Activated T-cell treated with anti-CD3 and anti-CD28 coated beads, Interleukin-2, amount 50 U/mL, for 4 hours (primary cell): ENCODE measurements around the gene MAN2A2. TPM values are rescaled to one million over a fixed set of nuclear protein-coding genes. Genes with fewer than 3 reads are reported as not detected.

Source experiments
- ATAC-seq, 2 donors: fragments of 200-7000 bp; cut with Tn5 transposase; one replicate each; pipeline ENCODE4 v1.10.0; 2021
- DNase-seq: peaks from one replicate; pipeline ENCODE4 v3.0.0-alpha.2; 2020
- H3K27me3 Mint-ChIP-seq: one replicate; pipeline ENCODE4 v1.8.0; 2021; ENCODE audit warnings: low read depth, mixed read lengths
- H3K36me3 Mint-ChIP-seq: one replicate; pipeline ENCODE4 v1.8.0; 2022; ENCODE audit warnings: mixed read lengths; ENCODE audit not compliant: insufficient read depth
- H3K4me1 Mint-ChIP-seq: one replicate; pipeline ENCODE4 v1.8.0; 2021; ENCODE audit warnings: low read depth, mixed read lengths
- H3K4me3 Mint-ChIP-seq: one replicate; pipeline ENCODE4 v1.8.0; 2021; ENCODE audit warnings: mild to moderate bottlenecking, moderate library complexity, mixed read lengths
- H3K9me3 Mint-ChIP-seq: one replicate; pipeline ENCODE4 v1.8.0; 2021; ENCODE audit warnings: mixed read lengths
- total RNA-seq, 3 donors: library from RNA; stranded (reverse); gene quantifications; one replicate each; pipeline ENCODE4 v1.2.1, GENCODE V29; 2021

The MAN2A2 gene
- total RNA-seq, 3 donors from 2014 or later = 93.2 to 124 (median 122) TPM

DNA sequence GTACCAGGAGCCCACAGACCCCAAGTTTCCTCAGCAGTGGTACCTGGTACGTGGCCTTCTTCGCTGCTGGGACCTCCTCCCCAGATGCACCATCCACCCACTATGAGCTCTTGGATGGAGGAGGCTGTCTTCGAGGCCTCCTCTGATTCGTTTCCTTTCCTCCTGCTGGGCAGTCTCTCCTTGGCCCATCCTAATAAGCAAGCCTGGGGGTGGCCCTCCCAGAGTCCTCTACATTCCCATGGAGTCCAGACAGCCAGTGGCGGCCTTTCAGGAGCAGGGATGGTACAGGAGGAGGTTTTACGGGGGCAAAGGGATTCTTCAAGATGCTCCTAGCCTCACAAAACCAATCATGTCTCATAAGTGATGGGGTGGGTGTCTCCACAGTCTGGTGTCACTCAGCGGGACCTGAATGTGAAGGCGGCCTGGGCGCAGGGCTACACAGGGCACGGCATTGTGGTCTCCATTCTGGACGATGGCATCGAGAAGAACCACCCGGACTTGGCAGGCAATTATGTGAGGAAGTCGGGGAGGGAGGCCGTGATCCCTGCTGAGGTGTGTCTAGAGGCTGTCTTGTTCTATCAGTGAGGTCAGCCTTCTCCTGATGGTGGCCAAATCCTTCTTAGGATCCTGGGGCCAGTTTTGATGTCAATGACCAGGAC, 26.5 kb upstream of the MAN2A2 start:
- peaks cover 25% of the 10 kb centered on the region for H3K4me1 Mint-ChIP-seq
- no peaks in the 10 kb centered on the region for H3K27me3 Mint-ChIP-seq
- H3K4me3 Mint-ChIP-seq = no peak overlapping the region
- H3K36me3 Mint-ChIP-seq = peaks cover 33% of the 10 kb centered on the region
- no peaks in the 10 kb centered on the region for H3K9me3 Mint-ChIP-seq
- ATAC-seq (no peak), DNase-seq (no peak)

DNA sequence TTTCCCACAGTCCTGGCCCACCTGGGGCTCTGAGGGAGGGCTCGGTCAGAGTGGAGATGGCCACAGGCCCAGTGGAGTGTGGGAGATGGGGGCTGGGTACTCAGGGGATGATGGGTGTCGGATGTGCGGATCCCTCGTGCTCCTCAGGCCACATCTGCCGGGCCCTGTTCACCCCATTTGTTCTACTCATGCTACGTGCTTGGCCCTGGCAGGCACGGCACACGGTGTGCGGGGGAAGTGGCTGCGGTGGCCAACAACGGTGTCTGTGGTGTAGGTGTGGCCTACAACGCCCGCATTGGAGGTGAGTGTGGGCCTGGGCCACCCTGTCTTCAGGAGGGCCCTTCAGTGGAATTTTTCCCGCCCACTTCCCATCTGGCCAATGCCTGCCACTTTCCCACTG, 25.8 kb upstream of the MAN2A2 start:
- Mint-ChIP-seq H3K4me1 (peaks cover 23% of the 10 kb centered on the region), H3K9me3 (no peaks in the 10 kb centered on the region), H3K27me3 (no peaks in the 10 kb centered on the region), H3K36me3 (peaks cover 33% of the 10 kb centered on the region), H3K4me3 (no peak overlapping the region)
- ATAC-seq (no peak), DNase-seq (no peak)

DNA sequence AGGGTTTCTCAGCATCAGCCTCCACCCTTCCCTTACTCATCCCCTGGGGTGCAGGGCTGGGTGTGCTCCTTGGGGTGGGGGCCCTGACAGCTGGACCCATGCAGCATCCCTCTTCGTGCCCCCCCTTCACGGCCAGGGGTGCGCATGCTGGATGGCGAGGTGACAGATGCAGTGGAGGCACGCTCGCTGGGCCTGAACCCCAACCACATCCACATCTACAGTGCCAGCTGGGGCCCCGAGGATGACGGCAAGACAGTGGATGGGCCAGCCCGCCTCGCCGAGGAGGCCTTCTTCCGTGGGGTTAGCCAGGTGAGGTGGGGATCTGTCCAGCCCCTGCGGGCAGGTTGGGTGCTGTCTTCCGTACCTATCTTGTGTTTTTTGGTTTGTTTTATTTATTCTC, 25.1 kb upstream of the MAN2A2 start:
- Mint-ChIP-seq H3K9me3 (no peaks in the 10 kb centered on the region), H3K4me1 (peaks cover 16% of the 10 kb centered on the region), H3K4me3 (no peak overlapping the region), H3K27me3 (no peaks in the 10 kb centered on the region), H3K36me3 (peaks cover 33% of the 10 kb centered on the region)
- ATAC-seq = no peak
- no peak for DNase-seq

DNA sequence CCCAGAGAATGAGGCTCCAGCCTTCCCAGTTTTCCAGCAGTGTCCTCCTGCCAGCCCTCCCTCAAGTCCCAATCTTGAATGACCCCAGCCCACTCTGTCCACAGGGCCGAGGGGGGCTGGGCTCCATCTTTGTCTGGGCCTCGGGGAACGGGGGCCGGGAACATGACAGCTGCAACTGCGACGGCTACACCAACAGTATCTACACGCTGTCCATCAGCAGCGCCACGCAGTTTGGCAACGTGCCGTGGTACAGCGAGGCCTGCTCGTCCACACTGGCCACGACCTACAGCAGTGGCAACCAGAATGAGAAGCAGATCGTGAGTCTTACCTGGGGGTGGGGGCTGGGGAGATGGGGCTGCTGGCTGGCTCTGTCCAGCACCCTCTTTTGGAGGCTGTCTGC, 24.4 kb upstream of the MAN2A2 start:
- H3K27me3 Mint-ChIP-seq = no peaks in the 10 kb centered on the region

DNA sequence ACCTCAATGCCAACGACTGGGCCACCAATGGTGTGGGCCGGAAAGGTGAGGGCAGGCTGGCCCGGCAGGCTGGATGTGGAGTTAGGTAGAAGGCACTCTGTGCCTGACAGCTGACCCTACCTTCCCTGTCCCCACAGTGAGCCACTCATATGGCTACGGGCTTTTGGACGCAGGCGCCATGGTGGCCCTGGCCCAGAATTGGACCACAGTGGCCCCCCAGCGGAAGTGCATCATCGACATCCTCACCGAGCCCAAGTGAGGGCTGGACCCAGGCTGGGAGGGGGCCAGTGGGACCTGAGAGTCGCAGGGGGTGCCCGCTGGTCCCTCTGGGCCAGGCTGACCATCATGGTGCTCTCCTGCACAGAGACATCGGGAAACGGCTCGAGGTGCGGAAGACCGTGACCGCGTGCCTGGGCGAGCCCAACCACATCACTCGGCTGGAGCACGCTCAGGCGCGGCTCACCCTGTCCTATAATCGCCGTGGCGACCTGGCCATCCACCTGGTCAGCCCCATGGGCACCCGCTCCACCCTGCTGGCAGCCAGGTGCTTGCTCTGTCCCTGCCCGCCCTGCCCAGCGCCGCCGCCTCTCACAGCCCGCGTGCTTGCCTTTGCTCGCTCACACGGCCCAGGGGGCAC, 23.3 kb upstream of the MAN2A2 start:
- Mint-ChIP-seq H3K9me3 (no peaks in the 10 kb centered on the region), H3K4me1 (peaks cover 3% of the 10 kb centered on the region), H3K36me3 (peaks cover 33% of the 10 kb centered on the region), H3K4me3 (no peak overlapping the region), H3K27me3 (peaks cover under 1% of the 10 kb centered on the region)
- ATAC-seq (no peak), DNase-seq (no peak)

More for the DNA sequence above, 24.4 kb upstream of the MAN2A2 start:
- Mint-ChIP-seq H3K4me1 (peaks cover 12% of the 10 kb centered on the region), H3K9me3 (no peaks in the 10 kb centered on the region), H3K4me3 (no peak overlapping the region), H3K36me3 (peaks cover 33% of the 10 kb centered on the region)
- DNase-seq = no peak
- ATAC-seq = no peak

DNA sequence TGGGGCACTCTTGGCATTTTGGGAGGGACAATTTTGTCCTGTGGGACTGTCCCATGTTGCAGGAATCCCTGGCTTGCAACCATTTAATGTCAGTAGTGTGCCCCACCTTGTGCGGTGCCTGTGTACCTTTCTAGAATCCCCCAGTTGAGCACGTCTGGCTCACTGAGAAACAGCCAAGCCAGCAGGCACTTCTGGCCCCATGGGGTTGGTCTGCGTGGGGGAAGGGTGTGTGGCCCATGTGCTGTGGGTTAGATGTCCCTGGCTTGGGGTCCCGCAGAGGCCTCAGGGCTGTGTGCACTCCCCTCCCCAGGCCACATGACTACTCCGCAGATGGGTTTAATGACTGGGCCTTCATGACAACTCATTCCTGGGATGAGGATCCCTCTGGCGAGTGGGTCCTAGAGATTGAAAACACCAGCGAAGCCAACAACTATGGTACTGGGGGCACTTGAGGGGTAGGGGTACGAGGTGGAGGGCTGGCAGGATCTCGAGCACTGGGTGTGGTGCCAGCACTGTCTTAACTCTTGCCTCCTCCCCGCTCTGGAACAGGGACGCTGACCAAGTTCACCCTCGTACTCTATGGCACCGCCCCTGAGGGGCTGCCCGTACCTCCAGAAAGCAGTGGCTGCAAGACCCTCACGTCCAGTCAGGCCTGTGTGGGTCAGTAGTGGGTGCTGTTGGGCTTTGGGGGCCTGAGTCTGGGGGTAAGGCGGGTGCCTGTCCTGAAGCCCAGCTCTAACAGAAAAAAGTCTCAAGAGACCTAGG, 22.5 kb upstream of the MAN2A2 start:
- no peaks in the 10 kb centered on the region for H3K9me3 Mint-ChIP-seq
- H3K4me3 Mint-ChIP-seq = no peak overlapping the region
- DNase-seq (no peak), ATAC-seq (no peak)
- peaks cover 33% of the 10 kb centered on the region for H3K36me3 Mint-ChIP-seq
- peaks cover 2% of the 10 kb centered on the region for H3K27me3 Mint-ChIP-seq
- H3K4me1 Mint-ChIP-seq = peaks cover 9% of the 10 kb centered on the region

DNA sequence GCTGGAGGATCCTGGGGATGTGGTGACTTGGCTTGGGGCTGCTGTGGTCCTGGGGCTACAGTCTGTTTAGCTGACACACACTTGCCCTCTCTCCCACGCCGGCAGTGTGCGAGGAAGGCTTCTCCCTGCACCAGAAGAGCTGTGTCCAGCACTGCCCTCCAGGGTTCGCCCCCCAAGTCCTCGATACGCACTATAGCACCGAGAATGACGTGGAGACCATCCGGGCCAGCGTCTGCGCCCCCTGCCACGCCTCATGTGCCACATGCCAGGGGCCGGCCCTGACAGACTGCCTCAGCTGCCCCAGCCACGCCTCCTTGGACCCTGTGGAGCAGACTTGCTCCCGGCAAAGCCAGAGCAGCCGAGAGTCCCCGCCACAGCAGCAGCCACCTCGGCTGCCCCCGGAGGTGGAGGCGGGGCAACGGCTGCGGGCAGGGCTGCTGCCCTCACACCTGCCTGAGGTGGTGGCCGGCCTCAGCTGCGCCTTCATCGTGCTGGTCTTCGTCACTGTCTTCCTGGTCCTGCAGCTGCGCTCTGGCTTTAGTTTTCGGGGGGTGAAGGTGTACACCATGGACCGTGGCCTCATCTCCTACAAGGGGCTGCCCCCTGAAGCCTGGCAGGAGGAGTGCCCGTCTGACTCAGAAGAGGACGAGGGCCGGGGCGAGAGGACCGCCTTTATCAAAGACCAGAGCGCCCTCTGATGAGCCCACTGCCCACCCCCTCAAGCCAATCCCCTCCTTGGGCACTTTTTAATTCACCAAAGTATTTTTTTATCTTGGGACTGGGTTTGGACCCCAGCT, 21.7 kb upstream of the MAN2A2 start:
- DNase-seq = no peak
- Mint-ChIP-seq H3K27me3 (peaks cover 2% of the 10 kb centered on the region), H3K4me3 (no peak overlapping the region), H3K4me1 (peaks cover 10% of the 10 kb centered on the region), H3K9me3 (no peaks in the 10 kb centered on the region), H3K36me3 (peaks cover 30% of the 10 kb centered on the region)
- no peak for ATAC-seq

DNA sequence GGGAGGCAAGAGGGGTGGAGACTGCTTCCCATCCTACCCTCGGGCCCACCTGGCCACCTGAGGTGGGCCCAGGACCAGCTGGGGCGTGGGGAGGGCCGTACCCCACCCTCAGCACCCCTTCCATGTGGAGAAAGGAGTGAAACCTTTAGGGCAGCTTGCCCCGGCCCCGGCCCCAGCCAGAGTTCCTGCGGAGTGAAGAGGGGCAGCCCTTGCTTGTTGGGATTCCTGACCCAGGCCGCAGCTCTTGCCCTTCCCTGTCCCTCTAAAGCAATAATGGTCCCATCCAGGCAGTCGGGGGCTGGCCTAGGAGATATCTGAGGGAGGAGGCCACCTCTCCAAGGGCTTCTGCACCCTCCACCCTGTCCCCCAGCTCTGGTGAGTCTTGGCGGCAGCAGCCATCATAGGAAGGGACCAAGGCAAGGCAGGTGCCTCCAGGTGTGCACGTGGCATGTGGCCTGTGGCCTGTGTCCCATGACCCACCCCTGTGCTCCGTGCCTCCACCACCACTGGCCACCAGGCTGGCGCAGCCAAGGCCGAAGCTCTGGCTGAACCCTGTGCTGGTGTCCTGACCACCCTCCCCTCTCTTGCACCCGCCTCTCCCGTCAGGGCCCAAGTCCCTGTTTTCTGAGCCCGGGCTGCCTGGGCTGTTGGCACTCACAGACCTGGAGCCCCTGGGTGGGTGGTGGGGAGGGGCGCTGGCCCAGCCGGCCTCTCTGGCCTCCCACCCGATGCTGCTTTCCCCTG, 21.0 kb upstream of the MAN2A2 start:
- ATAC-seq = no peak
- Mint-ChIP-seq H3K36me3 (peaks cover 23% of the 10 kb centered on the region), H3K9me3 (no peaks in the 10 kb centered on the region), H3K4me1 (peaks cover 10% of the 10 kb centered on the region), H3K4me3 (no peak overlapping the region), H3K27me3 (peaks cover 2% of the 10 kb centered on the region)
- DNase-seq = no peak

DNA sequence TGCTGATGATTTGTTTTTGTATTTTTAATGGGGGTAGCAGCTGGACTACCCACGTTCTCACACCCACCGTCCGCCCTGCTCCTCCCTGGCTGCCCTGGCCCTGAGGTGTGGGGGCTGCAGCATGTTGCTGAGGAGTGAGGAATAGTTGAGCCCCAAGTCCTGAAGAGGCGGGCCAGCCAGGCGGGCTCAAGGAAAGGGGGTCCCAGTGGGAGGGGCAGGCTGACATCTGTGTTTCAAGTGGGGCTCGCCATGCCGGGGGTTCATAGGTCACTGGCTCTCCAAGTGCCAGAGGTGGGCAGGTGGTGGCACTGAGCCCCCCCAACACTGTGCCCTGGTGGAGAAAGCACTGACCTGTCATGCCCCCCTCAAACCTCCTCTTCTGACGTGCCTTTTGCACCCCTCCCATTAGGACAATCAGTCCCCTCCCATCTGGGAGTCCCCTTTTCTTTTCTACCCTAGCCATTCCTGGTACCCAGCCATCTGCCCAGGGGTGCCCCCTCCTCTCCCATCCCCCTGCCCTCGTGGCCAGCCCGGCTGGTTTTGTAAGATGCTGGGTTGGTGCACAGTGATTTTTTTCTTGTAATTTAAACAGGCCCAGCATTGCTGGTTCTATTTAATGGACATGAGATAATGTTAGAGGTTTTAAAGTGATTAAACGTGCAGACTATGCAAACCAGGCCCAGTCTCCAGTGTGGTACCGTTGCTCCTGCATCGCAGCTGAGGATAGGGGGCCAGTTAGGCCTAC, 20.1 kb upstream of the MAN2A2 start:
- no peaks in the 10 kb centered on the region for H3K9me3 Mint-ChIP-seq
- peaks cover 20% of the 10 kb centered on the region for H3K36me3 Mint-ChIP-seq
- no peak for ATAC-seq
- DNase-seq = no peak
- no peak overlapping the region for H3K4me3 Mint-ChIP-seq
- H3K4me1 Mint-ChIP-seq = peaks cover 10% of the 10 kb centered on the region
- H3K27me3 Mint-ChIP-seq = peaks cover 2% of the 10 kb centered on the region

DNA sequence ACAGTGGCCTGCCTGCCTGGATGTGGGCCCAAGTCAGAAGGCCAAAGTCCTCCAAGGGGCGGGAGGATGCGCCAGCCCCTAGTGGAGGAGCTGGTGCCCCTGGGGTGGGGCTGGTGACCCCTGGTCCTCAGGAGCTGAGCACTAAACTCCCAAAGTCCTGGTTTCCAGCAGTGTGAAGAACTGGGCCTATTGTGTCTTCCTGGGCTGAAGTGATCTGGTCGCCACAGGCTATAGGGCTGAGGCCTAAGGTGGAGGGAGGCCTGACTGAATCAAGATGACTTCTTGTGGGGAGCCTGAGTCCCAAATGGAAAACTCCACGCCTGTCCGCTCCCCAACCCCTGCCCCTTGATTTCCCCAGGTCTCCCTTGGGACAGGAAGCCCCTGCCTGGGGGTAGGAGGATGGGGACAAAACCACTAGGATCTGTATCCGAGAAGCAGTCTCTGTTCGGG, 19.6 kb upstream of the MAN2A2 start:
- no peak for ATAC-seq
- peaks cover 2% of the 10 kb centered on the region for H3K27me3 Mint-ChIP-seq
- no peak for DNase-seq
- peaks cover 10% of the 10 kb centered on the region for H3K4me1 Mint-ChIP-seq
- peaks cover 15% of the 10 kb centered on the region for H3K36me3 Mint-ChIP-seq
- no peaks in the 10 kb centered on the region for H3K9me3 Mint-ChIP-seq
- no peak overlapping the region for H3K4me3 Mint-ChIP-seq

DNA sequence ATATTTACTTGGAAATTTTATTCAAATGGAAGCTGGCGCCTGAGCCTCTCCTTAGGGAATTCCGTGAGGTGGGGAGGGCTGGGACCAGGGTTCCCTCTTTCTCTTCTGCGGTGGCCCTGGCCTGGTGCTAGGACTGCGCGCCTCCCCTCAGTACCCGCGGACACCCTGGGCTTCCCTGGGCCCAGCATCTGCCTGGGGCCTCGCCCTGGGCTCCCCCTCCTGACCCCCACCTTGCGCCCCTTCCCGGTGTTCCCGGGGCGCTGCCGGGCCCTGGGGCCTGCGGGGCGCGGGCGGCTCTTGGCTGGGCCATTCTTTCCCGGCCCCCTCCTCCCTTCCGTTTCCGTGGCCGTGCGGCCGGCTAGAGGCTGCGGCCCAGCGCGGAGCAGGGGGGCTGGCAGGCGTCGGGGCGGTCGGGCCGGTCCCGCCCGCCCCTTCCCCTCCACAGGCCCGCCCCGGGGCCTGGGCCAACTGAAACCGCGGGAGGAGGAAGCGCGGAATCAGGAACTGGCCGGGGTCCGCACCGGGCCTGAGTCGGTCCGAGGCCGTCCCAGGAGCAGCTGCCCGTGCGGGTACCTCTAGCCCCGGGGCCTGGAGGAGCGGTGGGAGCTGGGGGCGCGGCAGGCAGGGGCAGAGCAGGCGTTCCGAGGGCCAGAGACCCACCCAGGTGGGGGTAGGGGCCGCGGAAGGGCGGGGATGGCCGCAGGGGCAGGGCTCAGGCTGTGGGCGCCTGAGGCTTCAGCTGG, 19.0 kb upstream of the MAN2A2 start, which contains the start of gene FES:
TSS of gene FES (plus strand) at position 529 of the 743 bp plus-strand sequence. CDS start 542 bp downstream, outside the sequence.
- no peaks in the 10 kb centered on the region for H3K9me3 Mint-ChIP-seq
- H3K4me3 Mint-ChIP-seq = no peak within 1 kb of the TSS
- DNase-seq = no peak
- peaks cover 10% of the 10 kb centered on the region for H3K4me1 Mint-ChIP-seq
- ATAC-seq = peak; percentile 5 to 9
- H3K27me3 Mint-ChIP-seq = peaks cover 2% of the 10 kb centered on the region
- H3K36me3 Mint-ChIP-seq = peaks cover 10% of the 10 kb centered on the region

DNA sequence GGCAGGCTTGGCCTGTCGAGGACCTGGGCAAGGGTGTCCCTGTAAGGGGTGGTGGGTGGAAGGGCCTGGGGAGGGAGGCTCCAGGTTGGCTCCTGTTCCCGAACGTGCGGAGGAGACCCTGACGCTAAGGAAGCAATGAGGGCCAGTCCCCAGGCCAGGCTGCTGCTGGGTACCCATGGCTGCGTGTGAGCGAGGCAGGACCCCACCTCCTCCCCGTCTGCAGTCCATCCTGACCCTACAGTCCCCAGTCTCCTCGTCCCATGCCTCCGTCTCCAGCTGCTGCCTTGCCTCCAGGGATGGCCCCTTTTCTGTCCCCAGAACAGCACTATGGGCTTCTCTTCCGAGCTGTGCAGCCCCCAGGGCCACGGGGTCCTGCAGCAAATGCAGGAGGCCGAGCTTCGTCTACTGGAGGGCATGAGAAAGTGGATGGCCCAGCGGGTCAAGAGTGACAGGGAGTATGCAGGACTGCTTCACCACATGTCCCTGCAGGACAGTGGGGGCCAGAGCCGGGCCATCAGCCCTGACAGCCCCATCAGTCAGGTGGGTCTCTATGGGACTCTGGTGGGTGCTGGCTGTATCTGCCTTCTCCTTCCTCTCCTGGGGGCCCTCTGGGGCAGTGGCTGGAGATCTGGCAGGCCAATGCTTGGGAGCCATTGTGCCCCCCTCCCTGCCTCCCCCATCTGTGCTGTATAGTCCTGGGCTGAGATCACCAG, 18.2 kb upstream of the MAN2A2 start:
- peaks cover 2% of the 10 kb centered on the region for H3K27me3 Mint-ChIP-seq
- DNase-seq (no peak), ATAC-seq (peak in 1 of 2 donors; percentile 5)
- no peak overlapping the region for H3K4me3 Mint-ChIP-seq
- H3K9me3 Mint-ChIP-seq = no peaks in the 10 kb centered on the region
- H3K4me1 Mint-ChIP-seq = peaks cover 10% of the 10 kb centered on the region
- peaks cover 4% of the 10 kb centered on the region for H3K36me3 Mint-ChIP-seq
